GM19397 (cell line): ENCODE results near the gene GPR179.
"Not testable (repeated sequence)": the region's sequence is repeated elsewhere in the genome, so short reads cannot be mapped to it uniquely, and the experiment has no call there.

Experiments
- ATAC-seq: cut with Tn5 transposase; IDR thresholded peaks from one replicate; pipeline ENCODE4 v1.9.1; 2021; ENCODE audit warnings: mild to moderate bottlenecking, moderate library complexity; ENCODE audit not compliant: unreplicated experiment

GPR179 gene

GRCh38 chr17:38324141-38324697 lies 19.5 kb downstream of the GPR179 start:
- ATAC-seq = no peak

GRCh38 chr17:38322897-38323296 lies 20.9 kb downstream of the GPR179 start:
- ATAC-seq = no peak

- ATAC-seq = no peak
Measured at GRCh38 chr17:38322156-38322779, 21.5 kb downstream of the GPR179 start.

- no peak for ATAC-seq
Measured at GRCh38 chr17:38320482-38320881, 23.3 kb downstream of the GPR179 start.

- ATAC-seq = no peak
Measured at GRCh38 chr17:38317081-38317480, 26.7 kb downstream of the GPR179 start.

GRCh38 chr17:38315497-38315896 lies 28.3 kb downstream of the GPR179 start:
- ATAC-seq = no peak

- ATAC-seq = peak; percentile 94
Measured at GRCh38 chr17:38296834-38297517, 46.8 kb downstream of the GPR179 start, which contains the start of gene MRPL45. Gene MRPL45 (plus strand): TSS chr17:38297168. CDS start chr17:38297184, 16 bp downstream.

GRCh38 chr17:38295602-38296365 lies 48.0 kb downstream of the GPR179 start:
- not testable (repeated sequence) for ATAC-seq

GRCh38 chr17:38289760-38290159 lies 54.0 kb downstream of the GPR179 start:
- not testable (repeated sequence) for ATAC-seq

GRCh38 chr17:38288217-38288827 lies 55.4 kb downstream of the GPR179 start:
- not testable (repeated sequence) for ATAC-seq

- ATAC-seq = peak; percentile 71
Measured at GRCh38 chr17:38286501-38287091, 57.2 kb downstream of the GPR179 start.

GRCh38 chr17:38285994-38286393 lies 57.8 kb downstream of the GPR179 start:
- ATAC-seq = not testable (repeated sequence)
